GDM1 (cell line): ENCODE results near the gene ABCC1.
"Not testable (repeated sequence)": the region's sequence is repeated elsewhere in the genome, so short reads cannot be mapped to it uniquely, and the experiment has no call there.

ENCODE experiments used
- DNase-seq: peaks from one replicate; lab custom pipeline; 2025; lab: John Stamatoyannopoulos, UW

Gene ABCC1

DNA sequence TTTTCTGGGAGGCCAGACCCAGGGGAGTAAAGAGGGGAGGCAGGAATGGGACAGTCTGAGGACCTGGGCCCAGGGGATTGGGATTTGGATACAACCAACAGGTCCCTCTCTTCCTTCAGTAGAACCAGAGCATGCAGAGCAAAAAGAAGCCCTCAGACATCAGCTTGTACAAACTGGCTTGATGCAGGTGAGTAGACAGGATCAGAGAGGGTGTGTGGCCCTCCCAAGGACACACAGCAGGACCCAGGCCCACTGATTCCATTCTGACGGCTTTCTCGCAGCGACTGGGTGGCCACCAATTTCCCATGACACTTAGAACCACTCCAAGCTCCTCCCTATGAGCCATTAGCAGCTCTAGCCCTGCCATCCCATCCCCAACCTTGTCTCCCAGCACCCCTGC lies 210.2 kb downstream of the ABCC1 start:
- no peak for DNase-seq

DNA sequence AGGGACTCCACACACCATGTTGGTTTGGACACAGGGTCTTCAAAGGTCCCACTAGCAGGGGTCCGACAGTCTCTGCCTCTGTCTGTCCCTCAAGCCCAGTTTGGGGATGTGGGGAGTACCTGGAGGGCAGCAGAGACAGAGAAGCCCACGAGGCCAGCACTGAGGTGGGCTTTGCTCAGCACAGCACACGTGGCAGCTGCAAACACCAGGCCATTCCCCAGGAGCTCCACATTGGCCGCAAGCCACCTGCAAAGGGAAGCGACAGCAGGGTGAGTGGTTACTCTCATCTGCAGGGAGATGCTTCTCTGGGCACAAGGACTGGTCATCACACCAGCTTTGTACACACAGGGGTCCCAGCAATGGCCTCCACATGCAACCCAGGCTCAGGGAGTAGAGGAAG lies 211.9 kb downstream of the ABCC1 start:
- DNase-seq = no peak

DNA sequence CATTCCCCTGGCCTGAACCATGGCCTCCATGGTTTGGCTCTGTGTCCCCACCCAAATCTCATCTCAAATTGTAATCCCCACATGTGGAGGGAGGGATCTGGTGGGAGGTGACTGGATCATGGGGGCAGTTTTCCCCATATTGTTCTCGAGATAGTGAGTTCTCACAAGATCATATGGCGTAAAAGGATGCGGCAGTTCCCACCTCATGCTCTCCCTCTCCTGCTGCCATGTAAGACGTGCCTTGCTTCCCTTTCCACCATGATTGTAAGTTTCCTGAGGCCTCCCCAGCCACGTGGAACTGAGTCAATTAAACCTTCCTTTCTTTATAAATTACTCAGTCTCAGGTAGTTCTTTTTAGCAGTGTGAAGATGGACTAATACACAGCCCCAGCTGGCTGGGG lies 212.4 kb downstream of the ABCC1 start:
- DNase-seq = not testable (repeated sequence)

DNA sequence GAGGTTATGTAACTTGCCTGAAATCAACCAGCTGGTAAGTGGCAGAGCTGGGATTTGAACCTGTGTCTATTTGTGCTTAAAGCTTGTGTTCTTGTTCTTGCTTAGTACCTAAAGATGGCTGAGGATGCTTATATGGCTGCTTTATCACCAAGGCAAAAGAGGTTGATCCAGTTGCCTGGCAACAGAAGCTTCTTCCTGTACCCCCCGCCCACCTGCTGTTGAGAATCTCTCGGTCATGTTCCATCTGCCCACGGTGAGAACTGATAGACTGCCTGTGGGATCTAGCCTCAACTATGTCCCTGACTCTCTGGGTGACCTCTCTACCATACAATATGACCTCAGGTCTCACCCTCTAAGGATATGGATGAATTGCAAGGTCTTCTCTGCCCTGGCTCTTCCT lies 213.2 kb downstream of the ABCC1 start:
- DNase-seq = no peak

DNA sequence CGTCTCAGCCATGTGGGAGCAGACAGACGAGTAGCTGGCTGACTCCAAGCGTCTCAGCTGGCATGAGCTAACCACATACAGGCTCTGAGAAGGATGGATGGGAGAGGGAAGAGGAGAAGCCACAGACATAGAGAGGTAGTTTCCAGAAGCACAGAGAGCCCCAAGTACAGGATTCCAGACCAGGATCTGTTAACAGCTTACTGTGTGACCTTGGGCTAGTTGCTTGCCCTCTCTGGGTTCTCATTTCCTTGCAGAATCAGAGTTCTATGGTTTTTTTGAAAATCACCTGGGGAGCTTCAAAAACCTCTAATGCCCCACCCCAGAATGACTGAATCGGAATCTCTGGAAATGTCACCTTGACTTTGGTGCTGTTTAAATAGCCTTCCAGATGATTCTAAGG lies 213.7 kb downstream of the ABCC1 start:
- no peak for DNase-seq

DNA sequence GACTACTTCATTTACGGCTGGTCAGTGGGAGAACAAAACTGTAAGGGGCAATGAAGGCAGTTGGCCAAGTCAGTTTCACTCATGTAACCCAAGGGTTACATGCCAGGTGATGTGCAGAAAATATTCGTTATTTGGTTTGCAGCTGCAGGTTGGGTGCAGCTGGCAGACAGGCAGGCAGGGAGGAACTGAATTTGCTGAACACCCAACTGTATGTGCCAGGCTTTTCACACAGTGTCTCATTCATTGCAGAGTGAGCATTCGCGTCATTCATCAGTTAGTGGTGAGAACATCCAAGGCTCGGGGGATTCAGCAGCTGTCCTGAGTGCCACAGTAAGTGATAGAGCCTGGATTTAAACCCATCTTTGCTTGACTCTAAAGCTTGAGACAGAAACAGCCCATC lies 214.2 kb downstream of the ABCC1 start:
- no peak for DNase-seq

DNA sequence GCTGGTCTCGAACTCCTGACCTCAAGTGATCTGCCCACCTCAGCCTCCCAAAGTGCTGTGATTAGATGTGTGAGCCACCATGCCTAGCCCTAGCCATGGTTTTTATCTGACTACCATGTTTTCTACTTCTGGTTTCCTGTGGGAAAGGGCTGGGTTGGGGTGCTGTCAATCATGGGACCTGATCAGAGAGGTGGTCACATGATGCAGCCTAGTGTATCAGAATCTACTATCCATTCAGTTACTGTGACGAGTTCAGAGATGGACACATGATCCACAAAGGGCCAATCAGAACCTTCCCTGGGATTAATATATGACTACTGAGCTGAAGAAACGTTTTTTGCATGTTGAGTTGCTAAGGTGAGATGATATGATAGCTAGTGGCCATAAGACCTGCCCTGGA lies 214.8 kb downstream of the ABCC1 start:
- DNase-seq = no peak

DNA sequence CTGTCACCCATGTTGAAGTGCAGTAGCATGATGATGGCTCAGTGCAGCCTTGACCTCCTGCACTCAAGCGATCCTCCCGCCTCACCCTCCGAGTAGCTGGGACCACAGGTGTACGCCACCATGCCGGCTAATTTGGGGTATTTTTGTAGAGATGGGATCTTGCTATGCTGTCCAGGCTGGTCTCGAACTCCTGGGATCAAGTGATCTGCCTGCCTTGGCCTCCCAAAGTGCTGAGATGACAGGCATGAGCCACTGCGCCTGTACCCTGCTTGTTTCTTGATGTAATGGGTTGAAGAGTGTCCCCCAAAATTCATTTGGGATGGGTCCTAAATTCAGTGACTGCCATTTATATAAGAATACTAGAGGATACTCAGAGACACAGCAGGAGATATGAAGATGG lies 216.7 kb downstream of the ABCC1 start:
- DNase-seq = no peak

DNA sequence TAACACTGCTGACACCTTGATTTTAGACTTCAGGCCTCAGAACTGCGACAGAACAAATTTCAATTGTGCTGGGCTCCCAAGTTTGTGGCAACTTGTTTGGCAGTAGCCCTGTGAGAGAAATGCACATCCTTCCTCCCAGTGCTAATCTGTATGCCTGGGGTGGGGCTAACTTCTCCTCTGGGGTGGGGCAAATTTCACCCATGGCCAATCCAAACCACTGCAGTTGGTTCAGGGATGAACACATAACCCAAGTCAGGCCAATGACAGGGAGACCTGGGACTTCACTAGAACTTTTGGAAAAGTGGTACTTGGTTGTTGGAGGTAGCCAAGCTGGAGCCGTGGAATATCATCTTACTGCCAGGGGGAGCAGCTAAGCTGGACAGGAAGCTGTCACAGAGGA lies 217.5 kb downstream of the ABCC1 start:
- no peak for DNase-seq

DNA sequence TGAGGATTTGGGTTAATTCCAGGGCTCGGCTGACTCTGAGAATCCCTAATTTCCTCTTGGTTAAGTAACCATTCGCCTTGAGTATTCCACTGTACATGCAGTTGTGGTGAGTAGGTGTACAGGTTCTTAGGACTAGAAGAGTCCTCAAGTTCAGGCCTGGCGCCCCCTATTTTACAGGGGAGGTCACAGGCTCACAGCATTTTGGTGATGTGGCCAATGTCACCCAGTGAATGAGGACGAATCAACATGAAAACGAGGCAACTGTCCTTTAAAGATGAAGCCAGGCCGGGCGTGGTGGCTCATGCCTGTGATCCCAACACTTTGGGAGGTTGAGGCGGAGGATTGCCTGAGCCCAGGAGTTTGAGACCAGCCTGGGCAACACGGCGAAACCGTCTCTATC lies 218.5 kb downstream of the ABCC1 start:
- no peak for DNase-seq

DNA sequence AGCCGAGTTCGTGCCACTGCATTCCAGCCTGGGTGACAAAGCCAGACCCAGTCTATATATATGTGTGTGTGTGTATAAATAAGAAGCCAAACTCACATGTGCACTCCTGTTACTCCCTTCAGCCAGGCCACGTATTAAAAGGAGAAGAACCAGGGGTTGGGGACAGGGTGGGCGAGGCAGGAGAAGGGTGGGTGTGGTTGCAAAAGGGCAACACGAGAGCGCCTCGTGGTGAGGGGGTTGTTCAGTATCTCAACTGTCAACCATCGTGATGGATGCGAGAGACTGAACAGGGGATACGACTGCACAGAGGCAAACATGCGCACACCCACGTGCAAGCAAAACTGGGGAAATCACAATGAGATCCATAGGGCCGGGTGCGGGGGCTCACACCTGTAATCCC lies 219.0 kb downstream of the ABCC1 start:
- DNase-seq = no peak

DNA sequence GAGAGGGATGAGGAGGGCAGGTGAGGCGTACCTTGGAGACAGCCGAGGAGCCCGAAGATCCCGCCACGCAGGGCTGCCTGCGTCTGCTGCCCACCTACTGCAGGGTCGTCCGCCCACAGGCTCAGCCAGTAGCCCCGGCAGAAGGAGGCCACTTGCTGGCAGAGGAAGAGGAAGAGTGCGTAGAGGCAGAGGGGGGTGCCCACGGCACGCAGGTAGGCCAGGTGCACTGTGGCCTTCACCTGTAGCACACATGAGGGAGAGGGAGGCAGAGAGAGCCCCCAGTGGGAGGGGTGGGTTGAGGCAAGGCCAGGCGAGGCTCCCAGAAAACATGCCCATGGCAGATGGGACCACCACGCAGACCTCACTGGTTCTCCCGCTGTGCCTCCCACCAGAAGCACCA lies 220.2 kb downstream of the ABCC1 start:
- DNase-seq = no peak

DNA sequence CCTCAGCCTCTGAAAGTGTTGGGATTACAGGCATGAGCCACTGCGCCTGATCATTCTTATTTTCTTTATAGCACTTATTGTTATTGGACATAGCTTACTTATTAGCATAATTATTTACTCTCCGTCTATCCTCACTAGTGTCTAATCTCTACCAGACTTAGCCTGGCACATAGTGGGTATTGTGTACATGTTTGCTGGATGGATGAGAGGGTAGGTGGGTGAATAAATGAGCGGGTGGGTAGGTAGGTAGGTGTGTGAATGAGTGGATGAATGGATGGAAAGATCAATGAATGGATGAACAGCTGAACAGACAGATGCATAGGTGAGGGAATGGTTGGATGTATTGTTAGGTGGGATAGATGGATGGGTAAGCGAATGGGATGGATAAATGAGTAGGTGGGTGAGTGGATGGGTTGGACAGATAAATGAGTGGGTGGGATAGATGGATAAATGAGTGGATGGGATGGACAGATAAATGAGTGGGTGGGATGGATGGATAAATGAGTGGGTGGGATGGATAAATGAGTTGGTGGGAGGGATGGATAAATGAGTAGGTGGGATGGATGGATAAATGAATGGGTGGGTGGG lies 222.0 kb downstream of the ABCC1 start:
- no peak for DNase-seq

DNA sequence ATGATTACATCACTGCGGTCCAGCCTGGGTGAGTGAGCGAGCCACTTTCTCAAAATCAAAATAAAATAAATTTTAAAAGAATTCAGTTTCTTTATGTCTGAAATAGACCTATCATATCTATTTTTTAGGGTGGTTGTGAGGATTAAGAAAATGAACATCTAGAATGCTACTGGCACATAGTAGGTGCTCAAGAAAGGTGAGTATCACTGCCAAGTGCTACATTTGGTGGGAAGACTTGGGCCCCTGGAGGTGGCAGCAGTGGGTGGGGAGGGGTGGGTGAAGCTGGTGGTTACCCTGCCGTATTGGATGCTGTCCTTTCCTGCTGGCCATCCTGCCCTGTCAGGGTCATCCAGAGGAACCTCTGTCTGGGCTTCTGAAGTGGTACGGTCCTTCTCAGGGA lies 223.6 kb downstream of the ABCC1 start:
- no peak for DNase-seq

DNA sequence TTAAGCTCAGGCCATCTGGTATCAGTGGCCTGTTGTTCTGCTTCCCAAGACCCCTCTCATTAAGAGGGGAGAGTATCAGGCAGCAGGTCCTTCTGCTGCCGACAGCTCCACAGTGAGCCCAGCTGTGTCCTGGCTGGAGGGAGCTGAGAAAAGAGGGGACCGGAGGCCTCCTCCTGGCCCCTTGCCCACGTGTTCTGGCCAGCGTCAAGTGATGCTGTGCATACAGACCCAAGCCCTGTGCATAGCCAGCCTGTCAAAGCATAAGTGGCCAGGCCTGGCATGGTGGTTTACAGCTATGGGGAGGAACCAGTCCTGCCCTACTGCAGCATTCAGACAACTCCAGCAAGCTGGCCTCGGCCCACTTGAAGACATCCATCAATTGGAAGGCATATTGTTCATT lies 225.9 kb downstream of the ABCC1 start:
- DNase-seq = no peak

DNA sequence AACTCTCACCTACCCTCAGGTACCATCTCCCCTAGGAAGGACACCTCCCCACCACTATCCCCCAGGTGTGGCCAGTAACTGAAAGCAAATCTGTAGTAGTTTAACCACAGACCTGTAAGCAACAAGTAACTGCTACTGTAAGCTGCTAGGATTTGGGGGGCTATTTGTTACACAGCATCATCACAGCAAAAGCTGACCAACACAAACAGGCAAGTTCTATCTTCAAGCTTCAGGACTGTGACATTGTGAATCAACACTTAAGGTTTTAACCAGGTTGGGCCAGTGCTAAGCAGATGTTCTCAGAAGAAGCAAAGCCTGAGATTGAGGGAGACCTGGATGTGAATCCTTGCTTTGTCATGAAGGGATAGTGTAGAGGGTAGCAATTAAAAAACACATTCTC lies 226.9 kb downstream of the ABCC1 start:
- DNase-seq = no peak

DNA sequence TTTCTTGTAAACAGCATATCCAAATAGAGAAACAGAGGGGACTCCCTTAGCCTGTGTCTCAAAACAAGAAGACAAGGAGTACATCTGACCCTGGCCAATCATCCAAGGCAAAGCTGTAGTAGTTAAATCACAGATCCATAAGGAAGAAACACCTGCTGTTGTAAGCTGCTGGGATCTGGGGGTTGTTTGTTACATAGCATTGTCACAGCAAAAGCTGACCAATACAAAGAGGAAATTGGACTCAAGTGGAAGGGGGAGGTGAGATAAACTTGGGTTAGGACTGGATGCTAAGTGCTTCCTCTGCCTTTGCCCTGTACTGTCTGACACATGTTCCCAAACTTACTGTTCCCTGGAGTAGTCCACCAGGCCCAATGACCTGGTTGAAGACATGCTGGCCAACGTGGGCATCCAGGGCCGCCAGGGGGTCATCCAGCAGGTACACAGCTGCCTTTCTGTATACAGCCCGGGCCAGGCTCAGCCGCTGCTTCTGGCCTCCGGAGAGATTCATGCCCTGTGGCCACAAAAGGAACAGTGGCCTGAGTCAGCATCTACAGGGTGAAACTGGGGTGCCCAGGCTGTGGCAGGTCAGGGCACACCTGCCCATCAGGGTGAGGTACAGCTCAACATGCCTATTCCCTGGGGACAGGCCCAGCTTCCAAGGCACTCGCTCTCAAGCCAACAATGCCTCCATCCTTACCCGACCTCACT lies 229.2 kb downstream of the ABCC1 start:
- no peak for DNase-seq

DNA sequence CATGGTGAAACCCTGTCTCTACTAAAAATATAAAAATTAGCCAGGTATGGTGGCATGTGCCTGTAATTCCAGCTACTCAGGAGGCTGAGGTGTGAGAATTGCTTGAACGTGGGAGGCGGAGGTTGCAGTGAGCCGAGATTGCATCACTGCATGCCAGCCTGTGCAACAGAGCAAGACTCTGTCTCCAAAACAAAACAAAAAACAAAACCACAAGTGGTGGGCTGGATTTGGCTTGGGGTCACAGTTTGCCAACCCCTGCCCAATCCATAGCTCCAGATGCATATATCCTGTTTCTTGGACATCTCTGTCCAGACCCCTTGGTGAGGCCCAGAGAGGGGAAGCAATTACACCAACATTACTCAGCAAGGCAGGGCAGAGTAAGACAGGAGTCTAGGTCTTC lies 232.3 kb downstream of the ABCC1 start:
- DNase-seq = not testable (repeated sequence)

DNA sequence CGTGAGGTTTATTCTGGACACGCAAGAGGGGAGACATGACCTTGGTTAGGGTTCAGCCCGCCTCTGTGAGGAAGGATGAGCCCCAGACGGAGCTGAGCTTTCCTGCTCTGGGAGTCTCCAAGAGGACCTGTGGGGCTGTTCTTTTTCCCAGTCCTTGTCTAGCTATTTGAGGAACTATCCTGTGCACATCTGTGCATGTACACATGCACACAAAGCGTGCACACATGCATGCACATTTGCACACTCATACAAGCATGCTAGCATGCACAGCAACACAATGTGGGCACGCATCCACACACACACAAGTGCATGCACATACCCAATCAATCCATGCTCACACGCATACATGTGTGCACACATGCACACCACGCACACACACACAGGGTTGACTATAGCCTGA lies 233.5 kb downstream of the ABCC1 start:
- DNase-seq = no peak

DNA sequence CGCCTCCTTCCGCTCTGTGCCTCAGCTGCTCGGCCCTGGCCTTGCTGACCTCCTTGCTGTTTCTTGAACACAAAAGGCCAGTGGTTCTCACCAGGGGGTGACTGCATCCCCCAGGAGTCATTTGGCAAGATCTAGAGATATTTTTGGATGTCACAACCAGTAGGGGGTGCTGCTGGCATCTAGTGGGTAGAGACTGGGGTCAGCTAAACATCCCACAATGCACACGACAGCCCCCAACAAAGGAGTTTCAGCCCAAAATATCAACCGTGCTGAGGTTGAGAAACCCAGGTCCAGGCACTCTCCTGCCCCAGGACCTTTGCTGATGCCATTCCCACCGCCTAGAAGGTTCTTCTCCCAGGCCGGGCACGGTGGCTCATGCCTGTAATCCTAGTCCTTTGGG lies 234.1 kb downstream of the ABCC1 start:
- DNase-seq = no peak

DNA sequence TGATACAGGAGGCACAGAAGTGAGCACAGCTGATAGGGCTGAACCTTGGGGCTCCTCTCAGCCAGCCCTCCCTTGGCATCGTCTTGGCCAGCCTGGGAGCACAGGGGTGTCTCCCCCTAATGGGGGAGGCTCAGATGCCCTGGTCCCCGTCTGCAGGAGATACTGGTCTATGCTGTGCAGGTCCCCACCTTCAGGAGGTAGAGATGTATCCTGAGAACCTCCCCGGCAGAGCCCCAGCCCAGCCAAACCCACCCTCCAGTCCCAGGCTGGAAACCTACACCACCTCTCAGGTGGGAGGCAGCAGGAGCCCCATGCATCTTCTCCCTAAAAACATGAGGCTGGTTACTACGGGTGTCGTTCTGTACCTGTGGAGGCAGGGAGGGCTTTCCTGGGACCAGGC lies 235.2 kb downstream of the ABCC1 start:
- DNase-seq = no peak

DNA sequence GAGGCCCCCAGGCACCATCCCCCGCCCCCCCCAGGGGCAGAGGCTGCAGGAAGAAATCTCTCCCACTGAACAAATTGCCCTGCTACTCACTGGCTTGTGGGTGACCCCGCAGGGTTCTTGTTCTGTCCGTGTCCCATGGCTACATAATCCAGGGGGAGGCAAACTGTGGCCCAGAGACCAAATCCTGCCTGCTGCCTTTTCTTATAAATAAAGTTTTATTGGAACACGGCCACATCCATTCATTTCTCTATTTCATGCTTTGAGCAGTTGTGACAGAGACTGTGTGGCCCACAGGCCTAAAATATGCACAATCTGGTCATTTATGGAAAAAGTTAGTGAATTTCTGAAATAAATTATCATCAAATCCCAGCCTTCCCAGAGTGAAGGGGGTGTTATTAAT lies 235.7 kb downstream of the ABCC1 start:
- DNase-seq = no peak

DNA sequence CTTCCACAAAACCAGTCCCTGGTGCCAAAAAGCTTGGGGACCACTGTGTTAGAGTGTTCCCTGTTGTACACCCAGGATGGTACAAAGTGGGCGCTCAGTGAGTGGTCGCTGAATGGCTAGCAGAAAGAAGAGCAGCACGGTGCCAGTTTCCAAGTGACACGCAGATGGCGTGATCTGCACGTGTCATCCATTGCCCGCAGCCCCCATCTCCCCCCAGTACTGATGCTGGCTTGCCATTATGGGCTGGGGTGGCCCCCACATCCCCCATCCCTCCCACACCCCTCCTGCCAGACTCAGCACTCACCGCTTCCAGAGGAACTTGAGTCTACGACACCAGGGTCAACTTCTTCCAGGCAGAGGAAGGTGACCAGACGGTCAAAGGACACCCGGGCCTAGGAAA lies 237.4 kb downstream of the ABCC1 start:
- DNase-seq = no peak

DNA sequence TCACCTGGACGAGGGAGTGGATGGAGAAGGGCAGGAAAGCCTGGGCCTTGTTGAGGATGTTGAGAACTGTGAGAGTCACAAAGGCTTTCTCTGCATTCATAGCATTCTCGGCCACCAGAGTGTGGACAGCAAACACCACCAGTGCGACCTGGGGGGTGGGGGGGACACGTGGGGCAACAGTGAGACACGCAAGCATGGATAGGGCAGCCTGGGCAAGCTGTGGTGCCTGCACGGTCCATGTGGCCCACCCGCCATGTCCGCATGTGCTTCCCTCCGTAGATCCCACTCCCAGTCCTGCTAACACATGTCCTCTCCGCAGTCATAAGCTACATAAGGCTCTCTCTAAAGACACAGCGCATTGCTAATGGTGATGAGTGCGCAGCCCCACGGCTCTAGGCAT lies 239.4 kb downstream of the ABCC1 start:
- no peak for DNase-seq
